CD8-positive, alpha-beta memory T cell (primary cell): Measurements from ENCODE around the gene FTO. TPM values are rescaled to one million over a fixed set of nuclear protein-coding genes. Genes with fewer than 3 reads are reported as not detected.
A peak's percentile ranks its signal among the peaks of the same experiment; 100 is the strongest.

ENCODE experiments used
- CTCF ChIA-PET: fragments of 350-600 bp; sonication (Branson Sonifier 250); formaldehyde crosslinking; loops from one replicate; lab custom pipeline; 2021; ENCODE audit warnings: antibody characterized with exemption; lab: Charles Lee
- POLR2A ChIA-PET: fragments of 350-600 bp; sonication (Branson Sonifier 250); formaldehyde crosslinking; loops from one replicate; lab custom pipeline; 2021; ENCODE audit warnings: antibody characterized with exemption; lab: Charles Lee
- DNase-seq, 5 donors: peaks; one replicate each; pipeline versions ENCODE4 v3.0.0 to v3.0.0-alpha.2; 2020 to 2022; ENCODE audit warnings: mixed read lengths in 1 of 5
- H3K27ac ChIP-seq: one replicate; pipeline ENCODE4 v1.7.0; 2013; ENCODE audit warnings: low read depth, mild to moderate bottlenecking, low read length, moderate library complexity
- H3K27me3 ChIP-seq: 2 replicates; pipeline ENCODE4 v1.7.0; 2013; ENCODE audit warnings: low read length, mild to moderate bottlenecking; ENCODE audit not compliant: insufficient read depth, poor library complexity, severe bottlenecking
- H3K36me3 ChIP-seq: 2 replicates; pipeline ENCODE4 v1.7.0; 2013; ENCODE audit warnings: mild to moderate bottlenecking, low read length, moderate library complexity; ENCODE audit not compliant: insufficient read depth
- H3K4me1 ChIP-seq: 2 replicates; pipeline ENCODE4 v1.7.0; 2013; ENCODE audit warnings: mild to moderate bottlenecking, low read length, moderate library complexity; ENCODE audit not compliant: insufficient read depth
- H3K4me3 ChIP-seq: 2 replicates; pipeline ENCODE4 v1.7.0; 2013; ENCODE audit warnings: mild to moderate bottlenecking, low read length
- H3K9me3 ChIP-seq: 2 replicates; pipeline ENCODE4 v1.7.0; 2013; ENCODE audit warnings: mild to moderate bottlenecking, low read length
- H3K27ac Mint-ChIP-seq, 8 donors: one replicate each; pipeline ENCODE4 v1.8.0; 2020 to 2021; ENCODE audit warnings: mixed read lengths in 8 of 8, mild to moderate bottlenecking in 6 of 8, inconsistent platforms in 3 of 8, moderate library complexity in 3 of 8
- H3K27me3 Mint-ChIP-seq, 2 donors: one replicate each; pipeline ENCODE4 v1.8.0; 2020 to 2021; ENCODE audit warnings: mixed read lengths in 2 of 2, mild to moderate bottlenecking in 1 of 2, moderate library complexity in 1 of 2
- H3K36me3 Mint-ChIP-seq, 3 donors: one replicate each; pipeline ENCODE4 v1.8.0; 2020 to 2021; ENCODE audit warnings: mixed read lengths in 3 of 3, inconsistent platforms in 1 of 3, mild to moderate bottlenecking in 1 of 3
- H3K4me1 Mint-ChIP-seq, 3 donors: one replicate each; pipeline ENCODE4 v1.8.0; 2020 to 2021; ENCODE audit warnings: mixed read lengths in 3 of 3, inconsistent platforms in 1 of 3, mild to moderate bottlenecking in 1 of 3
- H3K4me3 Mint-ChIP-seq, 7 donors: one replicate each; pipeline ENCODE4 v1.8.0; 2020 to 2021; ENCODE audit warnings: mixed read lengths in 7 of 7, mild to moderate bottlenecking in 6 of 7, moderate library complexity in 4 of 7, inconsistent platforms in 2 of 7
- H3K9me3 Mint-ChIP-seq, 5 donors: one replicate each; pipeline ENCODE4 v1.8.0; 2020 to 2022; ENCODE audit warnings: mixed read lengths in 5 of 5, mild to moderate bottlenecking in 3 of 5, moderate library complexity in 2 of 5, inconsistent platforms in 1 of 5
- polyA plus RNA-seq: library from polyadenylated mRNA; unstranded; fragments of 300-500 nt; fragmentation: Illumina TruSeq; gene quantifications from one replicate; pipeline ENCODE4 v1.2.3, GENCODE V29; 2021
- total RNA-seq, 2 experiments: library from RNA; stranded (reverse); gene quantifications; one replicate each; pipeline ENCODE4 v1.2.3, GENCODE V29; 2021

Gene FTO
- total and polyA plus RNA-seq, 3 experiments from 2014 or later: 54.5 to 77.8 (median 56.0) TPM

DNA sequence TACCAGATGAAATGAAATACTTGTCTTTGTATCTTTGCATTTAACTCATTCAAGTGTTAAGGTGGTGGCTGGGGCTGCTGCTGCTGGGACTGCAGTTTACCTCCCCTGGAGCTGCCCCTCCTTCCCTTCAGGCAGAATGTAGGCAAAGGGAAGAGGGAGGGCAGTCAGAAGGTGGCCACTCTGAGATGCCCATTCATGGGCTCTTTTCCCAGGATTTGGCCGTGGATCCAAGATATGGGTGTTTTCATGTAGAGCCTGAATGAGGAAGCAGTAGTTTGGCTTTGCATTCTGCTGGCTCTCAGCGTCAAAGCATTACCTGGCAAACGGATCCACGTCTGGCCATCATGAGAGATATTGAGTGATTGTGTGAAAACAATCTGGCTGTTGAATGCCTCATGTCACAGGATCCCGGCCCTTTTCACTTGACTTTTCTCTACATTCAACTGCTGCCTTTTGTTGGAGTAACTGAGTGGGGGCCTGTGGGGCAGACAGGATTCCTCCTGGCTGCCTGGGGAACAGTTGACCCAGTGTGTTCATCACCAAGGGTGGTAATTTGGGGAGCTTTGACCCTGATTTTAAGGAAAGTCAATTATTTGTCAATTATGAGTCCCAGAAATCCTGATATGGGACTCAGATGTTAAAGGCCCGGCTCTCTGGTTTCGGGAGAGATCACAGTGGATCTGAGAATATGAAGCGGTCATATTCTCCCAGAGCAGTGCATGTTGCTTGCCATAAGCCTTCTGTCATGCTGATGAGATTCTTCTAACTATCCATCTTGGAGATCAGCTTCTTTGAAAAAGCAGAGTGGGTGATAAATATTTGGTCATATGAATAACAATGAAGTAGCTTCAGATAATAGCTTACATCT, 345.9 kb downstream of the FTO start:
- Mint-ChIP-seq H3K9me3 (no peaks in the 10 kb centered on the region), H3K36me3 (peaks cover 0 to 13% (median 2%) of the 10 kb centered on the region in 3 donors), H3K27ac (peak overlapping the region in 3 of 8 donors; percentile 39 to 75 (median 65)), H3K4me1 (no peaks in the 10 kb centered on the region), H3K4me3 (no peak overlapping the region), H3K27me3 (no peaks in the 10 kb centered on the region)
- Histone ChIP-seq H3K27ac (no peak overlapping the region), H3K36me3 (no peaks in the 10 kb centered on the region), H3K4me1 (no peaks in the 10 kb centered on the region), H3K9me3 (no peaks in the 10 kb centered on the region), H3K4me3 (no peak overlapping the region), H3K27me3 (no peaks in the 10 kb centered on the region)
- no peak for DNase-seq
- CTCF ChIA-PET: no interaction called here
- POLR2A ChIA-PET: no interaction called here

DNA sequence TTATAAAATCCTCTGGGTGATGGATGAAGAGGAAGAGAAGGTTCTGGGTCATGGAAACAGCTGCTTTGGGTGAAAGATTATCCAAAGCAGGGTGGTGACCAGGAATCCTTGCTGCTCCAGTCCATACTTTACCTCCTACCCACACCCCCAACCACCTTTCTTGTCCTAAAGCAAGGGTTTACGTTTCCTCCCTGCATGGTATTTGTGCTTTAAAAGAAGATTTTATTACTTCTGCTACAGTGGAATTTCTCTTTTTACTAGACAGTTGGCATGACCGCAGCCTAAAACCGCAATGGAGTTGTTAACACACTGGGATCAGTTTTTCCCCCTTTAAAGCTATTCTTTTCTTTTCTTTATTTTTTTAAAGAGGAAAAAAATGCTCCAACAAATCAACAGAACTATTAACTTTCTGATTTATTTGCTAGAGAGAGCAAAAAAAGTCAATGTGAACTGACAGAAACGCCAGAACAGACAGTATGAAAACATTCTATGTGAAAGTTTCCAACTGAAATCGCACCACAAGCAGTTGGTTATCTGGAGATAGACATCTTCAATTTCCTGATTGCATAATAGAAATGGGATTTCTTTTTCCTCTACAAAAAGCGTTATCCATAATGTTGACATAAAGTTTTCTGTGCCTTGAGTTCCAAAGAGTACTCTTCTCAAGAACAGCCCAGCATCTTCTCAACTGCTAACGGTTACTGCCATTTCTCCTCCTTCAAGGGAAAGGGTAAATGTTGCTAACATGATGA, 346.7 kb downstream of the FTO start:
- no peaks in the 10 kb centered on the region for H3K27me3 Mint-ChIP-seq
- H3K4me3 Mint-ChIP-seq: no peak overlapping the region
- H3K27me3 ChIP-seq: no peaks in the 10 kb centered on the region

DNA sequence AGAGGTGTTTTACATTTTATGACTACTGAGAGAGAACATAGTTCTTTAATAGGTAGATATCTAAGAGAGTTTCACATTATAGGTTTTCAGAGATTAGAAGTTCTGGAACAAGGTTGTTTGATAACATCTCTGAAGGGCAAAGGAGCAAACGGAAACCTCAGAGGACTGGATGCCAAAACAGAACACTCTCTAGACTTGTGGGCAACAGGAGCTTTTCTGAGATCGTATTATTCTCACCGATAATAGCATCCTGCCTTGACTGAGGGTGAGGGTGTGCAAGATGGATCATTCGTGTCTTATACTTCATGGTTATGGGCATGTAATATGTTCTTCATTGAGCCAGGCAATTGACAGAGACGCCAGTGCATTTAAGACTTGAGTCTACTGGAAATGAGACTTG, 347.9 kb downstream of the FTO start:
- Mint-ChIP-seq H3K9me3 (no peaks in the 10 kb centered on the region), H3K27me3 (no peaks in the 10 kb centered on the region), H3K4me1 (no peaks in the 10 kb centered on the region), H3K4me3 (no peak overlapping the region), H3K36me3 (peaks cover 0 to 22% (median 4%) of the 10 kb centered on the region in 3 donors), H3K27ac (no peak overlapping the region)
- Histone ChIP-seq H3K27ac (no peak overlapping the region), H3K27me3 (no peaks in the 10 kb centered on the region), H3K36me3 (no peaks in the 10 kb centered on the region), H3K9me3 (no peaks in the 10 kb centered on the region), H3K4me3 (no peak overlapping the region), H3K4me1 (no peaks in the 10 kb centered on the region)
- DNase-seq: no peak
- ChIA-PET POLR2A (no interaction called here), CTCF (no interaction called here)

More for the DNA sequence above, 346.7 kb downstream of the FTO start:
- H3K4me1 Mint-ChIP-seq: no peaks in the 10 kb centered on the region
- H3K9me3 ChIP-seq: no peaks in the 10 kb centered on the region
- H3K36me3 Mint-ChIP-seq: peaks cover 0 to 13% (median 2%) of the 10 kb centered on the region in 3 donors
- no peaks in the 10 kb centered on the region for H3K9me3 Mint-ChIP-seq
- no peaks in the 10 kb centered on the region for H3K36me3 ChIP-seq
- no peaks in the 10 kb centered on the region for H3K4me1 ChIP-seq
- ChIA-PET POLR2A (no interaction called here), CTCF (no interaction called here)
- no peak for DNase-seq
- H3K4me3 ChIP-seq: no peak overlapping the region
- H3K27ac ChIP-seq: no peak overlapping the region
- H3K27ac Mint-ChIP-seq: peak overlapping the region in 1 of 8 donors; percentile 47

DNA sequence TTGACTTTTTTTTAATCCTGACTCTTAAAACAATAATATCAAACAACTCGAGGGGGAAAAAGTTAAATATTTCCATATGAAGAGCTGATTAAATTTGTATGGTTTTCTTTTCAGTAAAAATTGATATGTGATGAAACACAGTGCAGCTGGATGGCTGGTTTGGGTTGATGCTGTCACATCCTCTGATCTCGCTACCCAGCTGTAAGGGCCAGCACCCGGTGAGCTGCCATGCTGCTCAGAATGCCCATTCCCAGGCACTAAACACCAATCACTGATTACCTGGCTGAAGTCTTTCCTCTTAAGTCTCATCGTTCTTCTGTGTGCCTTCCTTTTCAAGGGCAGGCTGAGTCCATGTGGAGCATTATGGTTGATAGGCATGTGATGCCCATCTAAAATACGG, 348.3 kb downstream of the FTO start:
- H3K27me3 Mint-ChIP-seq: no peaks in the 10 kb centered on the region
- POLR2A ChIA-PET: no interaction called here
- Histone ChIP-seq H3K9me3 (no peaks in the 10 kb centered on the region), H3K36me3 (no peaks in the 10 kb centered on the region), H3K27me3 (no peaks in the 10 kb centered on the region), H3K4me1 (no peaks in the 10 kb centered on the region), H3K4me3 (no peak overlapping the region), H3K27ac (no peak overlapping the region)
- no peak for DNase-seq
- CTCF ChIA-PET: no interaction called here
- H3K36me3 Mint-ChIP-seq: peaks cover 2 to 26% (median 8%) of the 10 kb centered on the region in 3 donors
- no peaks in the 10 kb centered on the region for H3K9me3 Mint-ChIP-seq
- H3K27ac Mint-ChIP-seq: no peak overlapping the region
- H3K4me3 Mint-ChIP-seq: no peak overlapping the region
- no peaks in the 10 kb centered on the region for H3K4me1 Mint-ChIP-seq

DNA sequence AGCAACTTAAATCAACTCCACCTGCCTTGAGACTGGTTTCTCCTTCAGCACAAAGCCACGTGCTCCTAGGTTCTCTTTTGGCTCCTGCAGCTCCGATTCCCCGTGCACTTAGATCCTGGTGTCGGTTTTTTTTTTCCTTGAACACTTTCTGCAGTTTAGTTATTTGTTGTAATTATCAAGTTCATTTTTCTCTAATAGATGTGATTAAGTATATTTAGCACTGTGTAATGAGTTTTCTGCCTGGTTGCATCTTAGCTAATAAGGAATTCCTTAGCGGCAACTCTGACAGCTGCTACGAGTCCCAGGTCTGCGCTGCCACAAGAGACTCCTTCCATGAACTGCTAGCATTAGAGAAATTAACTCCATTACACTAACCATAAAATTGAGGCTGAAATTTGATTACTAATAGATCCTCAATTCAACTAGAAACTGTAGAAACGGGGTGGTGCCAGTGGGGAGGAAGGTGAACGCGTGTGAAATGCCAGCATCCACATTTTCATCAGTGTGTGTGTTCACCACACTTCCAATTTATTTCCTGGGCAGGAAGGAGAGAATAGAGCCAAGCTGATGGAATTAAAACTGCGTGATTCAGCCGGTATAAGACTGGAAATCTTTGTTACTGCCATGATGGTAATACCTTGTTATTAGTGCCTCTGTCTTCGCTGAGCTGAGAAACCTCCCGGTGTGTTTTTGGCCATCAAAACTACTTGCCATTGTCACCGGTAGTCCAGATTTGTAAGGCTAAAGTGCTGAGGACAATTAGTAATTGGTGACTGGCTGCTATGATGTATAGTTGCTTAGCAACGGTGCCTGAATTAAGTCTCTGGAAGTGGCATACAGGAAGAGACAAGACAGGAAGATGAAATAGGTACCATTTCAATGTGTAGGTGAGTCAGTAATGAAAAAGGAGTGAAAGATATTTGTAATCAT, 350.2 kb downstream of the FTO start:
- H3K27ac Mint-ChIP-seq: no peak overlapping the region
- H3K4me3 Mint-ChIP-seq: no peak overlapping the region
- no peaks in the 10 kb centered on the region for H3K27me3 Mint-ChIP-seq
- no peak overlapping the region for H3K4me3 ChIP-seq
- H3K4me1 ChIP-seq: no peaks in the 10 kb centered on the region
- no peaks in the 10 kb centered on the region for H3K9me3 Mint-ChIP-seq
- H3K27ac ChIP-seq: no peak overlapping the region
- H3K4me1 Mint-ChIP-seq: no peaks in the 10 kb centered on the region
- no peaks in the 10 kb centered on the region for H3K9me3 ChIP-seq
- ChIA-PET CTCF (no interaction called here), POLR2A (no interaction called here)
- no peaks in the 10 kb centered on the region for H3K36me3 ChIP-seq
- H3K36me3 Mint-ChIP-seq: peaks cover 5 to 17% (median 10%) of the 10 kb centered on the region in 3 donors
- no peak for DNase-seq
- no peaks in the 10 kb centered on the region for H3K27me3 ChIP-seq

DNA sequence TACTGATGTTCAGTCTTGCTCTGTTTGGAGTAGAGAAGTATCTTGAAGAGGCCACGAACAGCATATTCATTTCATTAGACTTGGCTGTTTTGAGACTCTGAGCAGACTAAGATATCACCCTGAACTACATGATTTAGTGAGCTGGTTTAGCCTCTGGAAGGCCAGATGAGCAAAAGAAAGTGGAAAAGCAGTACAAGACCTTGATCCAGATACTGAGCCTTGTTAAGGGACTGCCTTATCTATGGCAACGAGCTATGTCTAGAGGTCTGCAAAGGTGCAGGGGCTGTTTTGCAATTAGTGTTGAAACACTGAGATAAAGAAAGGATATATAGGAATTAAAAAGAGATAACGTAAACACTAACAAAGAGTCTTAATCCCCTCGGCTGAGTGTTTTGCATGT, 351.2 kb downstream of the FTO start:
- no peaks in the 10 kb centered on the region for H3K4me1 Mint-ChIP-seq
- POLR2A ChIA-PET: no interaction called here
- CTCF ChIA-PET: no interaction called here
- Histone ChIP-seq H3K27me3 (no peaks in the 10 kb centered on the region), H3K4me1 (no peaks in the 10 kb centered on the region), H3K4me3 (no peak overlapping the region), H3K9me3 (no peaks in the 10 kb centered on the region), H3K27ac (no peak overlapping the region), H3K36me3 (no peaks in the 10 kb centered on the region)
- no peak for DNase-seq
- no peak overlapping the region for H3K4me3 Mint-ChIP-seq
- H3K27me3 Mint-ChIP-seq: no peaks in the 10 kb centered on the region
- H3K36me3 Mint-ChIP-seq: peaks cover 5 to 17% (median 10%) of the 10 kb centered on the region in 3 donors
- no peak overlapping the region for H3K27ac Mint-ChIP-seq
- no peaks in the 10 kb centered on the region for H3K9me3 Mint-ChIP-seq

DNA sequence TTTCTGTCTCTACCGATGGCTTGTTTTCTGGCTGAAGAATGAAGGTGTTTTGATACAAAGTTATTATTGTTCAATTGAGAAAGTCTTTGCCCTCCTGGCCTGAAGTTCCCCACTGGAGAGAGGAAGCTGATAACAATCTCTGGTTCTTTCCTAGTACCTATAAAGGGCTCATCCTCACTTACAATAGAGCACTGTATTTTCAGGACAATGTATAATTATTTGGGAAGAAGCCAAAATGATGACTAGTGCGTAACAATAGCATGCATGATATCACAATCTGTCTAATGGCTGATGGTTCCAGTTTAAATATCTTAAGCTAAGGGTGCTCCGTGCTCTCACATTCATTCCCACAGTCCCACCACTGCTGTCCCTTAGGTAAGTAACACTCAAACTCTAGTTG, 351.9 kb downstream of the FTO start:
- Histone ChIP-seq H3K27ac (no peak overlapping the region), H3K36me3 (no peaks in the 10 kb centered on the region), H3K27me3 (no peaks in the 10 kb centered on the region), H3K4me3 (no peak overlapping the region), H3K9me3 (no peaks in the 10 kb centered on the region), H3K4me1 (no peaks in the 10 kb centered on the region)
- Mint-ChIP-seq H3K4me3 (no peak overlapping the region), H3K4me1 (peaks cover 0 to 2% (median 0%) of the 10 kb centered on the region in 3 donors), H3K9me3 (no peaks in the 10 kb centered on the region), H3K27ac (no peak overlapping the region), H3K36me3 (peaks cover 5 to 17% (median 10%) of the 10 kb centered on the region in 3 donors), H3K27me3 (no peaks in the 10 kb centered on the region)
- no peak for DNase-seq
- ChIA-PET POLR2A (no interaction called here), CTCF (no interaction called here)
